Astrocyte (in vitro differentiated cells and primary cell): ENCODE data around the gene CLEC6A.

Experiments used
- CTCF ChIP-seq: IDR thresholded peaks from 2 replicates; pipeline ENCODE4 v1.5.1; 2011; ENCODE audit warnings: low read depth, mild to moderate bottlenecking, inconsistent platforms, low read length, moderate library complexity; ENCODE audit not compliant: insufficient read depth
- EZH2 ChIP-seq: IDR thresholded peaks from 2 replicates; pipeline ENCODE4 v1.6.1; 2012; ENCODE audit warnings: mild to moderate bottlenecking, low read length, inconsistent platforms; ENCODE audit not compliant: insufficient read depth

- TF ChIP-seq CTCF = no peak
- no peak for TF ChIP-seq EZH2
These were observed 48.6 kb downstream of the CLEC6A start for GRCh38 chr12:8504351-8504750.
